ENCODE data around the gene PSME1.

The PSME1 gene

GRCh38 chr14:24157331-24157730, 21.3 kb downstream of the PSME1 start:
- H3K4me2 ChIP-seq (ENCODE audit: low read depth, low read length): no peak overlapping the region
- peaks cover 12% of the 10 kb centered on the region for H3K79me2 ChIP-seq (ENCODE audit: low read length)
- H3K9me2 ChIP-seq (replicated peaks; ENCODE audit: insufficient read depth, low read length): no peaks in the 10 kb centered on the region
- H2AFZ ChIP-seq (ENCODE audit: low read length): no peak overlapping the region
- no peak overlapping the region for H3K4me3 ChIP-seq (ENCODE audit: low read length)
- no peak for TF ChIP-seq EZH2phosphoT487 (IDR thresholded peaks at IDR 0.05; ENCODE audit: low read length)
- no peak for TF ChIP-seq EZH2 (optimal IDR thresholded peaks at IDR 0.05; ENCODE audit: low read depth, low read length)
- no peak for TF ChIP-seq CTCF (IDR thresholded peaks at IDR 0.05; ENCODE audit: low read length)
- no peaks in the 10 kb centered on the region for H3K9me3 ChIP-seq (replicated peaks; ENCODE audit: insufficient read depth, low read length)
- H3K27ac ChIP-seq (ENCODE audit: low read length): no peak overlapping the region
- no peak overlapping the region for H3K9ac ChIP-seq (ENCODE audit: low read length)
- no peak for DNase-seq
- H3K36me3 ChIP-seq (replicated peaks; ENCODE audit: insufficient read depth, low read length): no peaks in the 10 kb centered on the region
- H3K4me1 ChIP-seq (ENCODE audit: low read length): no peaks in the 10 kb centered on the region
- no peaks in the 10 kb centered on the region for H3K27me3 ChIP-seq (replicated peaks; ENCODE audit: insufficient read depth, low read length)
- H4K20me1 ChIP-seq (ENCODE audit: insufficient read depth, low read length): no peaks in the 10 kb centered on the region
- no peaks in the 10 kb centered on the region for H3F3A ChIP-seq (ENCODE audit: insufficient read depth, low read length)

GRCh38 chr14:24159777-24160498, 23.9 kb downstream of the PSME1 start:
- no peak for DNase-seq
- Histone ChIP-seq H3K27ac (ENCODE audit: low read length) (no peak overlapping the region; the same call in 1 of the 2 replicates), H3K9ac (ENCODE audit: low read length) (no peak overlapping the region), H3K9me3 (replicated peaks; ENCODE audit: insufficient read depth, low read length) (no peaks in the 10 kb centered on the region), H3K4me1 (ENCODE audit: low read length) (no peaks in the 10 kb centered on the region), H3K4me2 (ENCODE audit: low read depth, low read length) (no peak overlapping the region), H3K4me3 (ENCODE audit: low read length) (no peak overlapping the region), H3K9me2 (replicated peaks; ENCODE audit: insufficient read depth, low read length) (no peaks in the 10 kb centered on the region), H3K79me2 (ENCODE audit: low read length) (peaks cover 12% of the 10 kb centered on the region), H3K27me3 (replicated peaks; ENCODE audit: insufficient read depth, low read length) (no peaks in the 10 kb centered on the region), H4K20me1 (ENCODE audit: insufficient read depth, low read length) (no peaks in the 10 kb centered on the region), H3K36me3 (replicated peaks; ENCODE audit: insufficient read depth, low read length) (no peaks in the 10 kb centered on the region), H2AFZ (ENCODE audit: low read length) (no peak overlapping the region), H3F3A (ENCODE audit: insufficient read depth, low read length) (no peaks in the 10 kb centered on the region)
- TF ChIP-seq CTCF (IDR thresholded peaks at IDR 0.05; ENCODE audit: low read length) (no peak), EZH2 (optimal IDR thresholded peaks at IDR 0.05; ENCODE audit: low read depth, low read length) (no peak), EZH2phosphoT487 (IDR thresholded peaks at IDR 0.05; ENCODE audit: low read length) (no peak)

GRCh38 chr14:24160499-24160849, 24.5 kb downstream of the PSME1 start:
- Histone ChIP-seq H3K4me3 (ENCODE audit: low read length) (no peak overlapping the region), H3K27me3 (replicated peaks; ENCODE audit: insufficient read depth, low read length) (no peaks in the 10 kb centered on the region), H2AFZ (ENCODE audit: low read length) (no peak overlapping the region), H3K4me1 (ENCODE audit: low read length) (no peaks in the 10 kb centered on the region), H3K79me2 (ENCODE audit: low read length) (peaks cover 12% of the 10 kb centered on the region), H3F3A (ENCODE audit: insufficient read depth, low read length) (no peaks in the 10 kb centered on the region), H3K36me3 (replicated peaks; ENCODE audit: insufficient read depth, low read length) (no peaks in the 10 kb centered on the region), H3K9me2 (replicated peaks; ENCODE audit: insufficient read depth, low read length) (no peaks in the 10 kb centered on the region), H3K4me2 (ENCODE audit: low read depth, low read length) (no peak overlapping the region), H3K27ac (ENCODE audit: low read length) (peak overlapping the region; percentile 23; the same call in 1 of the 2 replicates), H3K9ac (ENCODE audit: low read length) (no peak overlapping the region), H3K9me3 (replicated peaks; ENCODE audit: insufficient read depth, low read length) (no peaks in the 10 kb centered on the region), H4K20me1 (ENCODE audit: insufficient read depth, low read length) (no peaks in the 10 kb centered on the region)
- no peak for DNase-seq
- TF ChIP-seq CTCF (IDR thresholded peaks at IDR 0.05; ENCODE audit: low read length) (no peak), EZH2 (optimal IDR thresholded peaks at IDR 0.05; ENCODE audit: low read depth, low read length) (no peak), EZH2phosphoT487 (IDR thresholded peaks at IDR 0.05; ENCODE audit: low read length) (no peak)

Data from MM.1S (cell line).